ENCODE results near the gene NOTCH2. TPM values are rescaled to one million over a fixed set of nuclear protein-coding genes. Genes with fewer than 3 reads are reported as not detected.
"Not testable (repeated sequence)": the region's sequence is repeated elsewhere in the genome, so short reads cannot be mapped to it uniquely, and the experiment has no call there.

NOTCH2 gene
- total RNA-seq, result 187 and 200 TPM in 2 replicates

DNA sequence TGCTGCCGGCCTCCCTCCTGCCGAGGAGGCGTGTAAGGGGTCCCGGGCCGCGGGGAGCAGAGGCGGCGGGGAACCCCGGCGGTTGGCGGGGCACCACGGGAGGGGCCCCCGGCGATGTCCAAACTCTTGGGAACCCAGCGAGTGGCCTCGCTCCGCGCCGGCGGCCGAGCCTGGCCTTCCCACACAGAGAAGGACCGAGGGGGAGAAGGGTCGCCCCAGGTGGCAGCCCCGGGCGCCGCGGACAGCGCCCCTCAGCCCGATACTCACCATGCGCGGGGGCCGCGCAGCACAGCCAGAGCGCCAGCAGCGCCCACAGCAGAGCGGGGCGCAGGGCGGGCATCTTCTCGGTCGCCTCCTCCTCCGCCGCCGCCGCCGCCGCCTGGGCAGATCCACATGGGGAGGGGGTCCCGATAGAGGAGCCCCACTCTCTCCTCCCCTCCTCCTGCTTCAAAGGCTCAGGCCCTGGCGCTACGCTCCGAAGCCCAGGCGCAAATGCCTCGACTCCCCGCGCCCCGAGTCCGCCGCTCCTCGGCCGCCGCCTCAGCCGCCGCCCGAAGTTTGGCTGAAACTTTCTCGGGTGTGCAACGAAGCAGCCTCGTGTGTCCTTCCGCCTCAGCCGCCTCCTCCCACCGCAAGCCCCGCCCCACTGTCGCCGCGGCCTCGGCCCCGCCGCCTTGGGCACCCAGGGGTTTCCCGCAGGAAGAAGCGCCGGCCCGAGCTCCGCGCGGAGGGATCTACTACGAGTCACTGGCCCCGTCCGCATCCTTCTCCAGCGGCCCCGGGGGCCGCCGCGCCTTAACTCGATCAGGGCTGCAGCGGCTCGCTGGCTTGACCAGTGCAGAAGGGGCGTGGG, at the start of gene NOTCH2:
NOTCH2 (minus strand) TSS at position 596 of the 853 bp plus-strand sequence; CDS start at position 340, 256 bp downstream.
- peak within 1 kb of the TSS; percentile 55 for H3K4me3 ChIP-seq (ENCODE audit: low read depth, low read length)
- DNase-seq (ENCODE audit: low read depth), result peak; percentile 39

DNA sequence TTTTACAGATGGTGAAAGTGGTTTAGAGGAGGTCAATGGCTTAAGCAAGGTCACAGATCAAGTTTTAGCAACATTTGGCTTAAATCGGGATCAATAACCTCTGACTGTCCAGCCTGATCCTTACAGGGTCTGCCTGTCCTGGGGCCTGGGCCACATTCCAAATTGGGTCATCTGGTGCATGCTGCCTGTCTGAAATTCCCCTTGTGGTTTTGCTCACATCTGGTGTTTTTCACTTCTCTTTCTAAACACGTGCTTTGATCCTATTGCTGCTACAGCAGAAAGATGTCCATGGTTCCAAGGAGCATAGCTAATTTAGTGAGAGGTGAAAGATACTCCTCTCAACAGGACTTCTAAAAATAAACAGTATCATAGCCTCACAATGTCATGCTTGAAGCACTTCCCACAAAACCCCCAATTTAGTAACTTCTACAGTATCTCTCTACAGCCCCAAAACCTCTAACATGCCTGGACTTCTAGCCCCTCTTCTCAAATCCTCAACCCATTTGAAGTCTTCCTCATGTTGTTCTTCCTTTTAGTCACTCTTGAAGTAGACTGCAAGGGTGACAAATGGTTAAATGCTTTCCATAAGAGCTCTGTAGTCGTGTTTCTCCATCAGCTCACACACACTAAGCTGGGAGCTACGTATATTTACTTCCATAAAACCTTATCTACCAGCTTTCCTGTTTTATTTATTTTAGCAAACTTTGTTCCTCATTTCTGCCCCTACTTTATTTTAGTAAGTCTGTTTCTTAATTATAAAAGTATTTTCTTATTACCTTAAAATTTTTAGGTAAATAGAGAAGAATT, 48.1 kb upstream of the NOTCH2 start:
- peak; percentile 80 for DNase-seq (ENCODE audit: low read depth)
- H3K4me3 ChIP-seq (ENCODE audit: low read depth, low read length), result not testable (repeated sequence)

- not testable (repeated sequence) for H3K4me3 ChIP-seq (ENCODE audit: low read depth, low read length)
- peak; percentile 20 for DNase-seq (ENCODE audit: low read depth)
Measured at GRCh38 chr1:120116094-120116493, 46.6 kb upstream of the NOTCH2 start.

DNA sequence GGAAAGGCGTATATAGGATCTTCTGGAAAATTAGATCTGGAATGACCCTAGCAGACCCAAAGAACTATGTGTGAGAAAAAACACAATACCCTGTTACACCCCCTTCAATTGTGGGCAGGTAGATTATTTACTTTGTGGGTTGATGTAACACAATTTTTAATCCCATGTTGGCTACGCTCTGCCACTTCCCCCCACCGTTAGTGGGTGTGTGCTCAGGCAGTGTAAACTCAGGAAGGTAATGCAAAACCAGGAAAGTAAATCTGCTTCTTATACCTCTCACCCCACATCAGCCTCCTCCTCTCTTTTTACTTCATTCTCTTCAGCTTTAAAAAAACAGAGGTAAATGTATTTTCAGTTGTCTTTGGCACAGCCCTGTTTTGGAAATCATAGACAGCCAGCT, 43.7 kb upstream of the NOTCH2 start:
- not testable (repeated sequence) for H3K4me3 ChIP-seq (ENCODE audit: low read depth, low read length); DNase-seq (ENCODE audit: low read depth)

GRCh38 chr1:120112212-120112611, 42.8 kb upstream of the NOTCH2 start:
- DNase-seq (ENCODE audit: low read depth), result not testable (repeated sequence)

GRCh38 chr1:120111771-120112170, 42.3 kb upstream of the NOTCH2 start:
- not testable (repeated sequence) for DNase-seq (ENCODE audit: low read depth); H3K4me3 ChIP-seq (ENCODE audit: low read depth, low read length)

More at GRCh38 chr1:120112212-120112611, 42.8 kb upstream of the NOTCH2 start:
- not testable (repeated sequence) for H3K4me3 ChIP-seq (ENCODE audit: low read depth, low read length)

GRCh38 chr1:120111008-120111407, 41.5 kb upstream of the NOTCH2 start:
- DNase-seq (ENCODE audit: low read depth); H3K4me3 ChIP-seq (ENCODE audit: low read depth, low read length): not testable (repeated sequence)

DNA sequence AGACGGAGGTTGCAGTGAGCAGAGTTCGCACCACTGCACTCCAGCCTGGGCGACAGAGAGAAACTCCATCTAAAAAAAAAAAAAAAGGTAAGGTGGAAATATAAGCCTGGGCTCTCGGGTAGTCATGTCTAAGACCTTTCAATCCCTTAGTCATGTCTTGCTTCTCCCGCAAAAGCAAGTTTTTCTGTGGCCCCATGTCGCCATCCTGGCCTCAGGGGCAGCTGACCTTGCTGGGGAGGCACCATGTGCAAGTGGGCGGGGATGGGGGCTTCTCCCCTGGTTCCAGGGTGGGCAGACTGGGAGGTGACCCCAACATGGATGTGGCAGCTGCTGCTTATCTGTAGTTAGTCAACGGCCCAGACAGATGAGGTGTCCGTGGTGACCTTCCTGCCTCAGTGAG, 40.2 kb upstream of the NOTCH2 start:
- not testable (repeated sequence) for H3K4me3 ChIP-seq (ENCODE audit: low read depth, low read length); DNase-seq (ENCODE audit: low read depth)

- DNase-seq (ENCODE audit: low read depth); H3K4me3 ChIP-seq (ENCODE audit: low read depth, low read length): not testable (repeated sequence)
Measured at GRCh38 chr1:120109180-120109579, 39.7 kb upstream of the NOTCH2 start.

- DNase-seq (ENCODE audit: low read depth); H3K4me3 ChIP-seq (ENCODE audit: low read depth, low read length): not testable (repeated sequence)
Measured at GRCh38 chr1:120105288-120105687, 35.8 kb upstream of the NOTCH2 start.

DNA sequence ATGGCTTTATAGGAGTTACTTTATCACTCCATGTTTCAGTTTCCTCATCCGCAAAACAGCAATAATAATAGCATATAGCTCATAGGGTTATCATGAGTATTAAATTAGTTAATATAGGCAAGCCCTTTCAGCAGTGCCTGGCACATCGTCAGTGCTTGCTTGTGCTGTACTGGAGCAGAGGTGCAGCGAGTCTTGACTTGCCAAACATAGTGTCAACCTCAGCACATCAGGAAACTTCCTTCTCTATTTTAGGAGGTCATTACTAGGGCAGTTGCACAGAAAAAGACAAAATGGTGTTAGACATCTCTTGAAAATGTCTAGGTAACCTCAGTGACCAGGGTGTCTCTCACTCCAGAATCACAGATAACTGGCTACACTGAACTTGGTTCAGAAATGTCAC, 34.3 kb upstream of the NOTCH2 start:
- not testable (repeated sequence) for H3K4me3 ChIP-seq (ENCODE audit: low read depth, low read length); DNase-seq (ENCODE audit: low read depth)

- H3K4me3 ChIP-seq (ENCODE audit: low read depth, low read length); DNase-seq (ENCODE audit: low read depth): not testable (repeated sequence)
Measured at GRCh38 chr1:120101593-120101992, 32.1 kb upstream of the NOTCH2 start.

GRCh38 chr1:120100590-120100989, 31.1 kb upstream of the NOTCH2 start:
- not testable (repeated sequence) for H3K4me3 ChIP-seq (ENCODE audit: low read depth, low read length); DNase-seq (ENCODE audit: low read depth)

- H3K4me3 ChIP-seq (ENCODE audit: low read depth, low read length); DNase-seq (ENCODE audit: low read depth): not testable (repeated sequence)
Measured at GRCh38 chr1:120098986-120099759, 29.7 kb upstream of the NOTCH2 start.

GRCh38 chr1:120096981-120097545, 27.6 kb upstream of the NOTCH2 start:
- not testable (repeated sequence) for H3K4me3 ChIP-seq (ENCODE audit: low read depth, low read length)

DNA sequence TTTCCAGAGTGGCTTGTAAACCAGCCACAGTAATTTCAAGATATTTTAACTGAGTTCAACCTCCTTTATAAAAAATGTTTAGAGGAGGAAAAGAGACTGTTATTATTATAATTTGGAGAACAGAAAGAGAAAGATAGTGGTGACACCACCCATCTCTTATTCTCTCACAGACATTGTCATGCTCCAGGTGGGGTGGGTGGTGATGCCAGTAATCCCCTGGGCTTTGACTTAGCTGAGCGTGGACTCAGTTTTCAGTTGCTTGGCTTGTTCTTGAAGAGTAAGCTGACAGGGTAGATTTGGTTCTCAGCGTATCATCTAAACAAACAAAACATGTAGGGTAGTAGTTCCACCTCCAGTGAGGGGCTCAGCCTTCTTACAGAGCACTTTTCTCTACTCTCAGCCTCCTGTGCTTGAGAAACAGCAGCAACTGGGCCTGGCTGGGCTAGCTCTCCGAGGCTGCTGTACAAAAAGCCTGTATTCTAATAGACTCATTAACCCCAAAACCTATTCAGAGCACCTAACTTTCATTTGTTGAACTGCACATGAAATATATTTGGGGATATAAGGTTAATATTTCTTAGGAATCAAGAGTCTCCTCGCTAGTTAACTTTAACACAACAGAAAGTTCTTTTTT, 24.2 kb upstream of the NOTCH2 start:
- not testable (repeated sequence) for H3K4me3 ChIP-seq (ENCODE audit: low read depth, low read length); DNase-seq (ENCODE audit: low read depth)

More at GRCh38 chr1:120096981-120097545, 27.6 kb upstream of the NOTCH2 start:
- DNase-seq (ENCODE audit: low read depth), result not testable (repeated sequence)

DNA sequence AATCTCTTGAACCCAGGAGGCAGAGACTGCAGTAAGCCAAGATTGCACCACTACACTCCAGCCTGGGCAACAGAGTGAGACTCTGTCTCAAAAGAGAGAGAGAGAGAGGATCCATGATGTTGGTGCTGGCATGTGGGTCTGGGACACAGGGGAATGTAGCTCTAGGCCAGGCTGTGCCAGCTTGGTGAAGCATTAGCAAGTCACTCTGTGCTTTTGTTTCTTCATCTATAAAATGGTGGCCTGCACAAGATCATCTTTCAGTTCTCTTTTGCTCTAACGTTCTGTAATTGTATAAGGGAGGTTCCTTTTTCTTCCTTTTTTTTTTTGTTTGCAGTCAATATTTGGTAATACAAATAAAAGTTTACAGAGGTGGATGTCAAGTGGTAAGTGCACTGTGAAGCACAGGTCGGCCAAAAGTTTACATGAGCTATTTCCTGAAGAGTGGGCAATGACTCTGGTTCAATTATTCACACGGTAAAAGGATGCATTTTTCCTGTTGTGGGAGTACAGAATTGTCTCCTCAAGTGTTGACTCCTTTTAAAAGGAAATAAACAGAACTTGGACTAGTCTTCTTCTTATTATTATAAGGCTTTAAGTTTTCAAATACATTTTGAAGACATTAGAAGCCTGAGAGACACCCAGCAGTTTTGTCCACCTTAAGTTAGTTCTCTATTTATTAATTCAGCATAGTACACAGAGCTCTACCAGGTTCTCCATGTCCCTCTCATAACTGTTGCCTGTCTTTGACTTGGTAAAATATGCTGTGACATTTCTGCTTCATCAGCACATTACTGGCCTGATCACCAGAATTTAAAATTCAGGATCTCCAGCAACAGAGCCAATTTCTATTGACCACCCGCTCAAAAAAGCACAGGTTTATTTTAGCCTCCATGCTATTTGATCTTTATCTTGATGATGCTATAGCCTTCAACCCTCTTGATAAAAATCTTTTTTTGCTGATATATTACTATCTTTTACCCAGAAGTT, 23.1 kb upstream of the NOTCH2 start:
- DNase-seq (ENCODE audit: low read depth); H3K4me3 ChIP-seq (ENCODE audit: low read depth, low read length): not testable (repeated sequence)

Measured in fibroblast of villous mesenchyme (primary cell).